ENCODE data around the gene LTBP2. TPM values are rescaled to one million over a fixed set of nuclear protein-coding genes. Genes with fewer than 3 reads are reported as not detected.
A peak's percentile ranks its signal among the peaks of the same experiment; 100 is the strongest.

The LTBP2 gene
- total RNA-seq, 3 donors from 2014 or later (not counting 1 experiment from before 2014, with no cell fraction given) = 2.1 to 3.7 (median 3.0) TPM

DNA sequence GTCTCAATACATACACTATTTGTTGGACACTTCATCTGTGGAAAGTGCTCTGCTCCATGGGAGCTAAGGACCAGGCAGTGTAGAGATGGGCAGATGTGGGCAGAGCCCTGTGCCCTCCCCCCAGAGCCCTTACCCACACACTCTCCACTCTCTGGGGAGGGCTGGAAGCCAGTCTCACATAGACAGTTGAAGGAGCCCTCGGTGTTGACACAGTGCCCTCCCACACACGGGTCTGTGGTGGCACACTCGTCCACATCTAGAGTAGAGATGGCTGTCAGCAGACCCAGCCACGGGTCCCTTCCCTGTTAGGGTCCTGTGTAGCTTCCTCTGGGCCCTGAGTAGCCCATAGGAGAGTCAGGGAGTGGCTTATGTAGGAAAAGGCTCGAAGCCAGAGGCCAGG lies 104.2 kb downstream of the LTBP2 start:
- 26% methylated on average over 5 of the region's 5 CpGs for WGBS (ENCODE audit: insufficient coverage)
- H3K9me3 Mint-ChIP-seq = no peaks in the 10 kb centered on the region
- H3K27me3 Mint-ChIP-seq (ENCODE audit: low read depth in 2 of 2) = no peaks in the 10 kb centered on the region
- no peaks in the 10 kb centered on the region for H3K27me3 ChIP-seq (ENCODE audit: control insufficient read depth, insufficient read depth, low read length)
- no peaks in the 10 kb centered on the region for H3K36me3 ChIP-seq (ENCODE audit: control insufficient read depth, insufficient read depth, low read length)
- TF ChIP-seq, protein P1, sequence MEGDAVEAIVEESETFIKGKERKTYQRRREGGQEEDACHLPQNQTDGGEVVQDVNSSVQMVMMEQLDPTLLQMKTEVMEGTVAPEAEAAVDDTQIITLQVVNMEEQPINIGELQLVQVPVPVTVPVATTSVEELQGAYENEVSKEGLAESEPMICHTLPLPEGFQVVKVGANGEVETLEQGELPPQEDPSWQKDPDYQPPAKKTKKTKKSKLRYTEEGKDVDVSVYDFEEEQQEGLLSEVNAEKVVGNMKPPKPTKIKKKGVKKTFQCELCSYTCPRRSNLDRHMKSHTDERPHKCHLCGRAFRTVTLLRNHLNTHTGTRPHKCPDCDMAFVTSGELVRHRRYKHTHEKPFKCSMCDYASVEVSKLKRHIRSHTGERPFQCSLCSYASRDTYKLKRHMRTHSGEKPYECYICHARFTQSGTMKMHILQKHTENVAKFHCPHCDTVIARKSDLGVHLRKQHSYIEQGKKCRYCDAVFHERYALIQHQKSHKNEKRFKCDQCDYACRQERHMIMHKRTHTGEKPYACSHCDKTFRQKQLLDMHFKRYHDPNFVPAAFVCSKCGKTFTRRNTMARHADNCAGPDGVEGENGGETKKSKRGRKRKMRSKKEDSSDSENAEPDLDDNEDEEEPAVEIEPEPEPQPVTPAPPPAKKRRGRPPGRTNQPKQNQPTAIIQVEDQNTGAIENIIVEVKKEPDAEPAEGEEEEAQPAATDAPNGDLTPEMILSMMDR (IDR thresholded peaks at IDR 0.05) = no peak
- H3K36me3 Mint-ChIP-seq = no peaks in the 10 kb centered on the region
- H3K27ac ChIP-seq (ENCODE audit: low read length) = no peak overlapping the region
- H3K4me1 ChIP-seq (ENCODE audit: control insufficient read depth, insufficient read depth, low read length) = no peaks in the 10 kb centered on the region
- intact Hi-C loops (cut with micrococcal nuclease) = no loop called here
- DNase-seq (no peak), ATAC-seq (no peak)
- peaks cover 0 to 8% of the 10 kb centered on the region in 2 donors for H3K4me1 Mint-ChIP-seq
- H3K4me3 ChIP-seq (ENCODE audit: low read length) = no peak overlapping the region
- no peak overlapping the region for H3K4me3 Mint-ChIP-seq
- no peak overlapping the region for H3K27ac Mint-ChIP-seq
- no peaks in the 10 kb centered on the region for H3K9me3 ChIP-seq (ENCODE audit: control insufficient read depth, insufficient read depth, low read length)

DNA sequence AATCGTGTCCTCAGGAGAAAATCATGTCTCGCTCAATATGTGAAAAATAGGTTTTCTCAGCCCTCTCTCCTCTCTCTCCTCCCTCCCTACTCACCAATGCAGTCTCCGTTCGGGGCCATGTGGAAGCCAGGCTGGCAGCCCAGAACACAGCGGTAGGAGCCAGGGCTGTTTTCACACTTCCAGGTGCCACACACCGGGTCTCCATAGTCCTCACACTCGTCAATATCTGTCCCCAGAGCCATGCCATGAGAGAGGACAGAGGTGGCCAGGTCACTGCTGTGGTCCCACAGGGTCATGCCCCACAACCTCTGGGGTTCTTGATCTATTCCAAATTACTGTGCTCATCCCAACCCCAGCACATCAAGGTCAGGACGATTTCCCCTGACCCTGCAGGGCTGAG lies 105.0 kb downstream of the LTBP2 start:
- Histone ChIP-seq H3K27ac (ENCODE audit: low read length) (no peak overlapping the region), H3K27me3 (ENCODE audit: control insufficient read depth, insufficient read depth, low read length) (no peaks in the 10 kb centered on the region), H3K9me3 (ENCODE audit: control insufficient read depth, insufficient read depth, low read length) (no peaks in the 10 kb centered on the region), H3K4me1 (ENCODE audit: control insufficient read depth, insufficient read depth, low read length) (no peaks in the 10 kb centered on the region), H3K36me3 (ENCODE audit: control insufficient read depth, insufficient read depth, low read length) (no peaks in the 10 kb centered on the region), H3K4me3 (ENCODE audit: low read length) (no peak overlapping the region)
- no peak overlapping the region for H3K4me3 Mint-ChIP-seq
- TF ChIP-seq, protein P1 (IDR thresholded peaks at IDR 0.05) = no peak
- H3K27ac Mint-ChIP-seq = peak overlapping the region in 1 of 2 donors; percentile 9
- 91% methylated on average over 8 of the region's 8 CpGs for WGBS (ENCODE audit: insufficient coverage)
- H3K27me3 Mint-ChIP-seq (ENCODE audit: low read depth in 2 of 2) = no peaks in the 10 kb centered on the region
- ATAC-seq (no peak), DNase-seq (no peak)
- H3K36me3 Mint-ChIP-seq = no peaks in the 10 kb centered on the region
- peaks cover 0 to 8% of the 10 kb centered on the region in 2 donors for H3K4me1 Mint-ChIP-seq
- intact Hi-C loops (cut with micrococcal nuclease) = no loop called here
- no peaks in the 10 kb centered on the region for H3K9me3 Mint-ChIP-seq

DNA sequence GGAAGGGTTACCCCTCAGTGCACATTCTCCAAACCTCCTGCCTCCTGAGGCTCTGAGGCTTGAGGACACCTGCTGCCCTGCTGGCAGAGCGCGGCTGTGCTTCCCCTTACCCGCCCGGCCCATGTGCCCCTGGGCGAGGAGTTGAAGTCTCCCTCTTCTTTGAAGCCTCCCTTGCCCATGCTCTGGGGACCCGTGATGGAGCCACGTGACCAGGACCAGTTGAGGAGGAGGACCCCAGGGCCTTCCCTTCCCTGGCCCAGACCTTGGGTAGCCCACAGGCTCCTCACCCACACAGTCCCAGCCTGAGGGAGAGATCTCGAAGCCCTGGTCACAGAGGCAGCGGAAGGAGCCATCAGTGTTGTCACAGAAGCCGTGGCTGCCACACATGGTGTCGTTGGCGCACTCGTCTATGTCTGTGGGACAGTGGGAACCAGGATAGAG lies 105.6 kb downstream of the LTBP2 start:
- ATAC-seq = no peak
- no peak for DNase-seq
- no peaks in the 10 kb centered on the region for H3K36me3 ChIP-seq (ENCODE audit: control insufficient read depth, insufficient read depth, low read length)
- no peak overlapping the region for H3K4me3 Mint-ChIP-seq
- no peaks in the 10 kb centered on the region for H3K27me3 Mint-ChIP-seq (ENCODE audit: low read depth in 2 of 2)
- H3K4me3 ChIP-seq (ENCODE audit: low read length) = no peak overlapping the region
- H3K27ac ChIP-seq (ENCODE audit: low read length) = no peak overlapping the region
- H3K36me3 Mint-ChIP-seq = no peaks in the 10 kb centered on the region
- peaks cover 0 to 8% of the 10 kb centered on the region in 2 donors for H3K4me1 Mint-ChIP-seq
- no peaks in the 10 kb centered on the region for H3K27me3 ChIP-seq (ENCODE audit: control insufficient read depth, insufficient read depth, low read length)
- no peaks in the 10 kb centered on the region for H3K9me3 Mint-ChIP-seq
- TF ChIP-seq, protein P1 (IDR thresholded peaks at IDR 0.05) = no peak
- intact Hi-C loops (cut with micrococcal nuclease) = no loop called here
- H3K4me1 ChIP-seq (ENCODE audit: control insufficient read depth, insufficient read depth, low read length) = no peaks in the 10 kb centered on the region
- H3K9me3 ChIP-seq (ENCODE audit: control insufficient read depth, insufficient read depth, low read length) = no peaks in the 10 kb centered on the region
- H3K27ac Mint-ChIP-seq = no peak overlapping the region
- WGBS (ENCODE audit: insufficient coverage) = 70% methylated on average over 13 of the region's 13 CpGs

DNA sequence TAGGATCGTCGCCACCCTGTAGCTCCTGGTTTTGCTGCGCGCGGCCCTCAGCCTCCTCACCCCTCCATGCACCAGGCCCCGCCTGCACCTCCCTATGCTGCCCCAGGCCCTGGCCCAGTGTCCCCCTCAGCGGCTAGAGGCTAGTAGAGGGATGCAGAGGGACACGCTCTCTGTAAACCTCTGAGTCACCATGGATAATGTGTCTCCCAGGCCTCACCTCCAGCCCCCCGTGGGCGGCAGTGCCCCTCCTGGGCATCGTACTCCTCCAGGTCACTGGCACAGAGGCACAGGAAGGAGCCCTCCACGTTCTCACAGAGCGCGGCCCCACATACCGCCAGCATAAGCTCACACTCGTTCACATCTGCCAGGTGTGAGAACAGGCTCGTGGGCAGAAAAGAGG lies 106.2 kb downstream of the LTBP2 start:
- TF ChIP-seq, protein P1 (IDR thresholded peaks at IDR 0.05) = no peak

More for the DNA sequence above, 106.2 kb downstream of the LTBP2 start:
- Histone ChIP-seq H3K36me3 (ENCODE audit: control insufficient read depth, insufficient read depth, low read length) (no peaks in the 10 kb centered on the region), H3K9me3 (ENCODE audit: control insufficient read depth, insufficient read depth, low read length) (no peaks in the 10 kb centered on the region), H3K27ac (ENCODE audit: low read length) (no peak overlapping the region), H3K27me3 (ENCODE audit: control insufficient read depth, insufficient read depth, low read length) (no peaks in the 10 kb centered on the region), H3K4me1 (ENCODE audit: control insufficient read depth, insufficient read depth, low read length) (no peaks in the 10 kb centered on the region), H3K4me3 (ENCODE audit: low read length) (no peak overlapping the region)
- Mint-ChIP-seq H3K4me1 (peaks cover 0 to 8% of the 10 kb centered on the region in 2 donors), H3K36me3 (no peaks in the 10 kb centered on the region), H3K27me3 (ENCODE audit: low read depth in 2 of 2) (no peaks in the 10 kb centered on the region), H3K9me3 (no peaks in the 10 kb centered on the region), H3K4me3 (no peak overlapping the region), H3K27ac (no peak overlapping the region)
- 63% methylated on average over 17 of the region's 17 CpGs for WGBS (ENCODE audit: insufficient coverage)
- ATAC-seq (no peak), DNase-seq (no peak)
- intact Hi-C loops (cut with micrococcal nuclease) = no loop called here
